OCI-LY1 (cell line): ENCODE results near the gene JPH3.

Source experiments
- H2AFZ ChIP-seq: fragments of 200-600 bp; sonication (generic), shearing (Covaris generic); 2 replicates; pipeline ENCODE4 v1.6.0; 2014; ENCODE audit warnings: antibody characterized with exemption, mild to moderate bottlenecking, low read length
- H3F3A ChIP-seq: fragments of 200-600 bp; sonication (generic), shearing (Covaris generic); 2 replicates; pipeline ENCODE4 v1.6.0; 2014; ENCODE audit warnings: mild to moderate bottlenecking, antibody characterized with exemption, low read length, moderate library complexity; ENCODE audit not compliant: insufficient read depth
- H3K27ac ChIP-seq: fragments of 200-600 bp; sonication (generic); 2 replicates; pipeline ENCODE4 v1.5.1; 2014; ENCODE audit warnings: low read length, mixed run types, mild to moderate bottlenecking, low read depth; ENCODE audit not compliant: poor library complexity, severe bottlenecking
- H3K27me3 ChIP-seq: fragments of 200-600 bp; sonication (generic); 2 replicates; pipeline ENCODE4 v1.6.0; 2014; ENCODE audit warnings: antibody characterized with exemption, mild to moderate bottlenecking, low read length, moderate library complexity; ENCODE audit not compliant: insufficient read depth
- H3K36me3 ChIP-seq: fragments of 200-600 bp; sonication (generic); 2 replicates; pipeline ENCODE4 v1.6.1; 2014; ENCODE audit warnings: mild to moderate bottlenecking, antibody characterized with exemption, low read length, moderate library complexity, mixed read lengths; ENCODE audit not compliant: insufficient read depth
- H3K4me1 ChIP-seq: fragments of 200-600 bp; sonication (generic); 2 replicates; pipeline ENCODE4 v1.5.1; 2014; ENCODE audit warnings: mild to moderate bottlenecking, low read length, moderate library complexity; ENCODE audit not compliant: insufficient read depth, severe bottlenecking
- H3K4me2 ChIP-seq: fragments of 200-600 bp; sonication (generic), shearing (Covaris generic); 2 replicates; pipeline ENCODE4 v1.6.1; 2014; ENCODE audit warnings: low read length
- H3K4me3 ChIP-seq: fragments of 200-600 bp; sonication (generic); 2 replicates; pipeline ENCODE4 v1.5.1; 2014; ENCODE audit warnings: low read length, low read depth, mild to moderate bottlenecking, mixed read lengths; ENCODE audit not compliant: poor library complexity, severe bottlenecking
- H3K79me2 ChIP-seq: fragments of 200-600 bp; shearing (Covaris generic); 2 replicates; pipeline ENCODE4 v1.6.1; 2016; ENCODE audit warnings: mixed run types, low read length, mixed read lengths; ENCODE audit not compliant: insufficient read depth
- H3K9ac ChIP-seq: fragments of 200-600 bp; sonication (generic), shearing (Covaris generic); 2 replicates; pipeline ENCODE4 v1.6.1; 2014; ENCODE audit warnings: mild to moderate bottlenecking, low read length, mixed read lengths
- H3K9me2 ChIP-seq: fragments of 200-600 bp; sonication (generic), shearing (Covaris generic); 2 replicates; pipeline ENCODE4 v1.6.1; 2014; ENCODE audit warnings: low read depth, mild to moderate bottlenecking, low read length, mixed read lengths
- H3K9me3 ChIP-seq: fragments of 200-600 bp; shearing (Covaris generic); 2 replicates; pipeline ENCODE4 v1.6.1; 2014; ENCODE audit warnings: low read length, mixed read lengths
- H4K20me1 ChIP-seq: fragments of 200-600 bp; sonication (generic), shearing (Covaris generic); 2 replicates; pipeline ENCODE4 v1.6.0; 2016; ENCODE audit warnings: mild to moderate bottlenecking, low read length; ENCODE audit not compliant: insufficient read depth
- EZH2 ChIP-seq: fragments of 200-600 bp; sonication (generic), shearing (Covaris generic); IDR thresholded peaks from 2 replicates; pipeline ENCODE4 v1.8.0; 2017; ENCODE audit warnings: borderline replicate concordance, mixed run types, mild to moderate bottlenecking, antibody characterized with exemption, low read length, moderate library complexity, mixed read lengths
- TF ChIP-seq, protein P1 (sequence below): fragments of 200-600 bp; sonication (generic), shearing (Covaris generic); IDR thresholded peaks from 2 replicates; pipeline ENCODE4 v1.5.1; 2017; ENCODE audit warnings: mild to moderate bottlenecking, antibody characterized with exemption, low read length, moderate library complexity, mixed read lengths

JPH3 gene

DNA sequence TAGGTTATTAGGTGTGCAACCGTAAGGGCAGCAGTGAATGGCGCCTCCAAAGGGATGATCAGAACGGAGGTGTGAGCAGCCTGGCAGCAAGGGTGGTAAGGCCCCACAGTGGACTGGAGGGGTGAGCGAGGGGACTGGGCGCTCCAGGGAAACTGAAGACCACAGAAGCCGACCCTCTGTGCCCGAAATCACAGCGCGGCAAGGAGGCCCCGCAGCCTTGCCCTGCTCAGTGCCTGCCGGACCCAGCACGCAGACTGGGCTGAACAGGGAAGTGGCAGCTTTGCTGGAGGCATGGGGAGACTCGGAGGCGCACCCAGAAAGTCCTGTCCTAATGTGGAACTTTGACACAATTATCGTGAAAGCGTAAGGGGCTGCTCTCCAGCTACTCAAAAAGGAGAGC lies 125.0 kb downstream of the JPH3 start:
- Histone ChIP-seq H3K79me2 (0 out of 2 replicates have a peak, but pooled peaks cover 2% of the 10 kb centered on the region), H3K9me2 (no peaks in the 10 kb centered on the region), H3K27ac (peak overlapping the region; percentile 78), H3K4me2 (no peak overlapping the region), H3F3A (no peaks in the 10 kb centered on the region; the same call in 1 of the 2 replicates), H3K4me1 (peaks cover 50% of the 10 kb centered on the region), H3K4me3 (no peak overlapping the region), H3K9ac (no peak overlapping the region; the same call in 1 of the 2 replicates), H3K27me3 (no peaks in the 10 kb centered on the region), H4K20me1 (no peaks in the 10 kb centered on the region), H3K36me3 (peaks cover 78% of the 10 kb centered on the region), H3K9me3 (no peaks in the 10 kb centered on the region), H2AFZ (no peak overlapping the region)
- no peak for TF ChIP-seq EZH2
- TF ChIP-seq, protein P1, sequence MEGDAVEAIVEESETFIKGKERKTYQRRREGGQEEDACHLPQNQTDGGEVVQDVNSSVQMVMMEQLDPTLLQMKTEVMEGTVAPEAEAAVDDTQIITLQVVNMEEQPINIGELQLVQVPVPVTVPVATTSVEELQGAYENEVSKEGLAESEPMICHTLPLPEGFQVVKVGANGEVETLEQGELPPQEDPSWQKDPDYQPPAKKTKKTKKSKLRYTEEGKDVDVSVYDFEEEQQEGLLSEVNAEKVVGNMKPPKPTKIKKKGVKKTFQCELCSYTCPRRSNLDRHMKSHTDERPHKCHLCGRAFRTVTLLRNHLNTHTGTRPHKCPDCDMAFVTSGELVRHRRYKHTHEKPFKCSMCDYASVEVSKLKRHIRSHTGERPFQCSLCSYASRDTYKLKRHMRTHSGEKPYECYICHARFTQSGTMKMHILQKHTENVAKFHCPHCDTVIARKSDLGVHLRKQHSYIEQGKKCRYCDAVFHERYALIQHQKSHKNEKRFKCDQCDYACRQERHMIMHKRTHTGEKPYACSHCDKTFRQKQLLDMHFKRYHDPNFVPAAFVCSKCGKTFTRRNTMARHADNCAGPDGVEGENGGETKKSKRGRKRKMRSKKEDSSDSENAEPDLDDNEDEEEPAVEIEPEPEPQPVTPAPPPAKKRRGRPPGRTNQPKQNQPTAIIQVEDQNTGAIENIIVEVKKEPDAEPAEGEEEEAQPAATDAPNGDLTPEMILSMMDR = no peak

DNA sequence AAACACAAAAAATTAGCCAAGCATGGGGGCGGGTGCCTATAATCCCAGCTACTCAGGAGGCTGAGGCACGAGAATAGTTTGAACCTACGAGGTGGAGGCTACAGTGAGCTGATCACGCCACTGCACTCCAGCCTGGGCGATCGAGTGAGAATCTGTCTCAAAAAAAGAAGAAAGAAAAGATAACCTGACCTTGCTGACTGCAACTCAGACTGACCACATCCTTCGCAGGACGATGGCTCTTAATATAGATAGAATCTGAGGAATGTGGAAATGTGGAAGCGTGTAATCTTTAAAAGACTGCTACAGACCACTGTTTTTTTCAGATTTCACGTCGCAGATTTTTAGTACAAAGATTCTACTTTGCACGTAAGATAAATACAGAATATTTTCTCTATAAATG lies 125.7 kb downstream of the JPH3 start:
- Histone ChIP-seq H3K4me1 (peaks cover 49% of the 10 kb centered on the region), H3K4me2 (no peak overlapping the region), H3K9me2 (no peaks in the 10 kb centered on the region), H3K9me3 (no peaks in the 10 kb centered on the region), H3K4me3 (no peak overlapping the region), H3F3A (no peaks in the 10 kb centered on the region; the same call in 1 of the 2 replicates), H3K27me3 (no peaks in the 10 kb centered on the region), H2AFZ (no peak overlapping the region), H3K9ac (peak overlapping the region; percentile 9; the same call in 1 of the 2 replicates), H3K36me3 (peaks cover 73% of the 10 kb centered on the region), H3K27ac (peak overlapping the region; percentile 78), H4K20me1 (no peaks in the 10 kb centered on the region), H3K79me2 (0 out of 2 replicates have a peak, but pooled peaks cover 2% of the 10 kb centered on the region)
- no peak for TF ChIP-seq EZH2
- TF ChIP-seq, protein P1 = no peak

DNA sequence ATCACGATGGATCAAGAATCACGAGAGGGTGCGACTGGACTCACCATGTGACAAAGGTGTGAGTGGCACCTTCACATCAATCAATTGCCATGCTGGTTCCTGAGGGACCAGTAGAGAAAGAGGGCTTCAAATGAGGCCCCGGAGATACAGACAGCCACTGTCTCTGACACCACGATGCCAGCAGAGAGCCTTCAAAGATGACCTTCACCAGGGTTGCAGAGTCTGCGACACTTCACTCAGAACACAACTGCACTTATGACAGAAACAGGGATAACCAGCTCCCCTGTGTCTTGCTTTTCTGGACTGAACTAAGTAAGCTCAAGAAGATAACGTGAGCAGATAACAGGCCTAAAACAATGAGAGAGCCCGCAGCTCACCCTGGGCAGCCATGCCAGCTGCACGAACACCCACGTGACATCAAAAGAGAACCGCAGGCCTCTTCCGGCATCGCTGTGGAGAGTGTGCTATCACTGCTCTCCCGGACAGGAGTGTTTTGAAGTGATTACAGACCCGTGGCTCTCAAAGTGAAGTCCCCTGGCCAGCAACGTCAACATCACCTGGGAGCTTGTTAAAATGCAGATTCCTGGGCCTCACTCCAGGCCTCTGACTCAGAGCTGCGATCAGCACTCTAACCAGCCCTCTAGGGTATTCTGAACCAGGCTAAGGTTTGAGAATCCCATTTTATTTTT lies 127.1 kb downstream of the JPH3 start:
- no peak overlapping the region for H2AFZ ChIP-seq
- no peak overlapping the region for H3K9ac ChIP-seq
- no peak overlapping the region for H3K4me2 ChIP-seq
- 0 out of 2 replicates have a peak, but pooled peaks cover 2% of the 10 kb centered on the region for H3K79me2 ChIP-seq
- no peaks in the 10 kb centered on the region for H4K20me1 ChIP-seq
- H3K4me1 ChIP-seq = peaks cover 49% of the 10 kb centered on the region
- no peak overlapping the region for H3K4me3 ChIP-seq
- H3K9me3 ChIP-seq = no peaks in the 10 kb centered on the region
- H3K27me3 ChIP-seq = no peaks in the 10 kb centered on the region
- no peaks in the 10 kb centered on the region for H3K9me2 ChIP-seq
- H3F3A ChIP-seq = no peaks in the 10 kb centered on the region; the same call in 1 of the 2 replicates
- TF ChIP-seq EZH2 = no peak
- TF ChIP-seq, protein P1 = no peak
- H3K36me3 ChIP-seq = peaks cover 71% of the 10 kb centered on the region
- H3K27ac ChIP-seq = no peak overlapping the region
